Embryonic facial prominence (tissue), 1 donor: ENCODE measurements around the gene SCUBE2.
A peak's percentile ranks its signal among the peaks of the same experiment; 100 is the strongest.

Source experiments
- DNase-seq: peaks from one replicate; pipeline ENCODE4 v3.0.0-alpha.2; 2016; ENCODE audit errors: extremely low spot score

The SCUBE2 gene

DNA sequence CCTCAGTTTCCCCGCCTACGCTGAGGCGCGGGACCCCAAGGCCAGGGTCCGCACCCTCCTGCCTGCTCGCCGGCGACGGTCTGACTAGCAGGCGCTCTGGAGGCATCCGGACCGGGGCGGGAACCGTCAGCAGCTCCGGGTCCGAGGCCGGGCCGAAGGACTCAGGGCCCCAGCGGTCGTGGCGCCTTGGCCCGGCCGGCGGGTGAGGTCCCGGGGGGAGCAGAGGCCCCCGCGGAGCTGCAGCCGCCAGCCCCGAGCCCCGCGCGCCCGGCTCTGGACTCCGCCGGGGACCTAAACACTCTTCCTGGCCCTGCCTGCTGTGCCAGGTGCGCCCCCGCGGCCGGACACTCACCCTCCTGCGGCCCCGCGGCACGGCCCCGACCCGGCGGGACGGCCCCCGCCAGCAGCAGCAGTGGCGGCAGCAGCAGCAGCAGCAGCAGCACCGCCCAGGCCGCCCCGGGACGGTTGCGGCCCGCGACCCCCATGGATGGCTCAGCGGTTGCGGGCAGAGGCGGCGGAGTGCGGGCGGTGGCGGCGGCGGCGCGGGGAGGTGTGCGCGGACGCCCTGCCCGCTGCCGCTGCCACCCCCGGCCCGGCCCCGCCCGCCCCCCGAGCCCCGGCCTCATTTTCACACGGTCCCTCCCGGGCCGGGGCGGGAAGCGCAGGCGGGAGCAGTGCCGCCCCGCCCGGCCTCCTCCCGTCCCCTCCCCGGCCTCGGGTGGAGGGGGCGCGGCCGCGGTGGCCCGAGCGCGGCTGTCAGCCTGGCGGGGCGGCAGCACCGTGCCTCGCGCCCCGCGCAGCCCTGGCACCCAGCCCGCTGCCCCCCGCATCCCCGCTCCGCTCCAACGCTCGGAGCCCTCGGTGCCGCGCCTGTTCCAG lies at the start of gene SCUBE2:
Gene SCUBE2 (minus strand): TSS at position 556 of the 879 bp plus-strand sequence. CDS start 71 bp downstream, at position 485.
- no peak for DNase-seq

DNA sequence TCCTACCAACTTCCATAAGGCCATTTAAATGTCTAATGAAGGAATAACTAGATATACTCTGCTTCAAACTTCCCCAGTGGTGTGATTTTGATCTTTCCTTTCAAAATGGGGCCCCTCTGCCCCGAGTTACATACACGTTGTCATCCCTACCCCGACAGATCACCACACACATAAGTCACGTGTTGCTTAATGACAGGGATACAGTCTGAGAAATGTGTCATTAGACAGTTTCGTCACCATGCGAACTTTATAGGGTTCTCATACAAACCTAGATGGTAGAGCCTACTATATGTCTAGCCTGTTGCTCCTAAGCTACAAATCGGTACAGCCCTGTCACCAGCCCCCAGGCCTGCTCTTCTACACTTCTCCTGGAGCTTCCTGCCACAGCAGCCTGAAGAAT lies 49.8 kb upstream of the SCUBE2 start:
- no peak for DNase-seq

DNA sequence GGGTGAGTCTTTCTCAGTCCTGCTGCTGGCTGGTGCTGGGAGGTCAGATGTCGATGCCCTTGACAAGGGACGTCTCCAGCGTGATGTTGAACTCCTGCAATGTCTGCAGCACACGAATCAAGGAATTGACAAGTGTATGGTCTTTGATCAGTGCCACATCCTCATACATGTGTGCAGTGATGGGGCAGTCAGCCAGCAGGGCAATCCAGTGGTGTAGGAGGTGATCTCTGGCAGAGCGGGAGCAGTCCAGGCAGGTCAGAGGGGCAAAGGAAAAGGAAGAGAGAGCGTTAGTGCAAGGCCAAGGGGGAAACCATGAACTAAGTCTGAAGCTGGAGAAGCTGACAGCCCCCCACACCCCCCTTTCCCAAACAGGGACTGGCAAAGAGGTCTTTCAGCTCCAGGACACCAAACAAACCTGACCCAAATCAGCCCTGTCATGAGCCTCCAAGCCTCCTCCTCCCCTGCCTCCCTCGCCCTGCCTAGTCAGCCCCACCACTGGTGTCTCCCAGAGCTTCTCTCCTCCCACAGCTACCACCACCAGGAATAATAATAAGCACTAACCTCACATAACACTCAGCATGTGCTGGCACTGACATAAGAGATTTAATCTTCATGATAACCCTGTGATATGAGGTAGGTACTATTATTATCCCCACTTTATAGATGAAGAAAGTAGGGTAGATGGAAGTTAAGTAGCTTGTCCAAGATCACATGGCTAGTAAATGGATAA lies 48.4 kb upstream of the SCUBE2 start:
- no peak for DNase-seq

DNA sequence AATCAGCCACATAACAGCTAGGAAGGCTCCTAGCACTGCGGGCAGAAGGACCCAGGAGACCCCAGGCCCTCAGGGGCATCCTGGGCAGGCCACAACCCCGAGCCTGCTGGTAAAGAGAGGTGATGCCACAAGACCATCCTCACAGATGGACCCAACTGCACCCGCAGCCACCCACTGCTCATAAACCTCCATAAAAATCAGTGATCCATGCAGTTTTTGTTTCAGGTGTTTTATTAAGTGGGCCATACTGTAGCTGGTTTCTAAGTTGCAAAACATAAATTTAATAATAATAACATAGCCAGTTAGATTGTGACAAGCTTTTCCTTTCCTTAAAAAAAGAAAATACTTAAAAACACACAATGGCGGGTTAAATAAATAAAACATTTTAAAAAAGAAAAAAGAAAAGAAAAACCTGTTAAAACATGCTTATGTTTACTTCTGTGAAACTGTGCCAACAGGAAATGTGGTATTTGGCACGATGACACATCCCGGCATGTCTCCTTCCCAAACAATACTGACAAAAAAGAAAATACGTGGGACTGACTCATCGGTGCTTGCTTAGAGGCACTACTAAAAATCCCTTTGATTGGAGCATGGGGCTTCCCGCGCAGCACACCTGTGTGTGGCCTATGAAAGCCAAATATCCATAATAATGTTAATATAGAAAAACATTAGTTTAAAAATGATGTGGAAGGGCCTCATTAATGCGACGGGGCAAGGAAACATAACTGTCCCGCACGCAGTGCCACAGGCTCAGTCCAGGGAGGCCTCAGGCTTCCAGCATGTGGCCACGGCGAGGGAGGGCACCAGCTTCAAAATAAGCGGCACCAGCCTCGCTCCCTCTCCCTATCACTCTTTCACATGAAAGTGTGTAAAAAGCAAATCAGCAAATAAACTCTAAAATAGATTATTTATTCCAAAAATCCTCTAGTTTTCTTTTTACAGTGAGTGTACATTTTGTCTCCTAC lies 47.5 kb upstream of the SCUBE2 start:
- DNase-seq = peak; percentile 45

DNA sequence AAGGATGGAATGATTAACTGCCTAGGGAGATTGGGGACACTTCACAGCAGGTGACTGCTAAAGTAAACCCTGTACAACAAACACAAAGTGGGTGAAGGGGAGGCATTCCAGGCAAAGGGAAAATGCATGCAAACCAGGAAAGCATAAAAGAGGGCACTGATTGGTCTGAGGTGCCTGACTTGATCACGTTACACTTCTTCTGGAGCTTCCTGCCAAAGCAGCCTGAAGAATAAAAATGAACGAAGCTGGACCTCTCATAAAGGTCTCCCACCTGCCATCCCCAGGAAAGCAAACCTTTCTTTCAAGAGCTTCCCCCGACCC lies 46.7 kb upstream of the SCUBE2 start:
- DNase-seq = no peak

DNA sequence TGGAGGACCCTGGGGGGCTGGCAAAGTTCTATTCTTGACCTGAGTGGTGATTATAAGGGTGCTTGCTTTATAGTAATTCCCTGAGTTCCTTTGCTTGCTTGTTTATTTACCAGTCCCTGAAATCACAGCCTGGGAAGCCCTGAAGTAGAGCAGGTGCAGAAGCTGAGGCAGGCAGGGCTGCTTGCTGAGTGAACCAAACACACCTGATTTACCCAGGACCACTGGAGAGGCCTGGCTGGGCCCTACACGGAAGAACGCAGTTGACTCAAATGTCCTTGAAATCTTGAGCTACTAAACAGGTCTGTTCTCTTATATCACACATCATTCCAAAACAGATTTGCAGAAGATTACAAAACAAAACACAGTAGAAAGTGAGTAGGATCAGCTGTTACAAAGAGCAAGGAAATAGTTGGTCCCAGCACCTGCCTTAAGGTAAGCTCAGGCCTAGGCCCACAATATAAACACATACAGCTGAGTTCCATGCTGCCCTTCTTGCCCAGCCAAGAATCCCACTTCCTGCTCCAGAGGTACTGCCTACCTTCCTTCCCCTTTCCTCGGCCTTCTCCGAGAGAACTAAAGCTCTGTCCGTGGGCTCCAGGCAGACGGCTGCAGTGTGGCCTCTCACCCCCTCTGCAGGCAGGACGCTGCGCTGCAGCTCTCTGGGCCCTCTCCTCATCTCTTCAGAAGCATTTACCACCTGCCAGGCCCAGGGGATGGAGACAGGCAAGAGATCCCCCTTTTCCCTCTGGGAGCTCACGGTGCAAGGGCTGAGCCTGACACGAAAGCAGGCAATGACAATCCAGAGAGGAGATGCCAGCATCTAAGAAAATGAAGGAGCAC lies 46.1 kb upstream of the SCUBE2 start:
- peak; percentile 59 for DNase-seq

DNA sequence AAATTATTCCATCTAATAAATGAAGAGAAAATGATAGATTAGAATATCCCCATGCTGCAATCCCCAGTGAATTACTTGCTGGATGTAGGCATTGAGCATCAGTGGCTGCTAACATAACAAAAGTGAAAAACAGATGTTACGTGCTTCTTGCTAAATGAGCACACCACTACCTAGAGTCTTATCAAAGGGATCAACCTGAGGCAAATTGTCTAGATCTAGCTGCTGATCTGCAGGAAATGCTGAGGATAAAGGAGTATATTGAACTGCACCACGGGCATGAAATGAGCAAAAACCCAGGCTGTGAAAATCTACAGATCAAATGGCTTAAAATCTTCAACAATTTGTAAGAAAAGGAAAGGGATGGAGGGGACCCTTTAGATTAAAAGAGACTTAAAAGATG lies 45.3 kb upstream of the SCUBE2 start:
- DNase-seq = no peak

DNA sequence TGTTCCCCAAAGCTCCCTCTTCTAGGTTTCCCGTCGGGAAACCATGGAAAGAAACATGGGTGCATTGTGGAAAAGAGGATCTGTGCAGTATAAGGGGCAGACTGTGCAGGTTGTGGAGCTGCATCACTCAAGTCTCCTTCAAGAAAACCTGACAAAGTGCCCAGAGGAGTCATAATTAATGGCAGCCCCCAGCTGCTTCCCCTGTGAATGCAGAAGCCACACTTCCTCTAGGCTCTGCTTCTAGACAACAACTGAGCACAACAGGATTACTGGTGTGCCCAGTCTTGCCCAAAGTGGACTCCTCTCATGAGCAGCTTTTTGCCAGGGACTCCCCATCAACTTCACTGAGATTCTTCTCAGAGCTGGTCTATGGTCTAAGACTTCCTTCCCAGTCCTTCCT lies 42.6 kb upstream of the SCUBE2 start:
- DNase-seq = no peak

DNA sequence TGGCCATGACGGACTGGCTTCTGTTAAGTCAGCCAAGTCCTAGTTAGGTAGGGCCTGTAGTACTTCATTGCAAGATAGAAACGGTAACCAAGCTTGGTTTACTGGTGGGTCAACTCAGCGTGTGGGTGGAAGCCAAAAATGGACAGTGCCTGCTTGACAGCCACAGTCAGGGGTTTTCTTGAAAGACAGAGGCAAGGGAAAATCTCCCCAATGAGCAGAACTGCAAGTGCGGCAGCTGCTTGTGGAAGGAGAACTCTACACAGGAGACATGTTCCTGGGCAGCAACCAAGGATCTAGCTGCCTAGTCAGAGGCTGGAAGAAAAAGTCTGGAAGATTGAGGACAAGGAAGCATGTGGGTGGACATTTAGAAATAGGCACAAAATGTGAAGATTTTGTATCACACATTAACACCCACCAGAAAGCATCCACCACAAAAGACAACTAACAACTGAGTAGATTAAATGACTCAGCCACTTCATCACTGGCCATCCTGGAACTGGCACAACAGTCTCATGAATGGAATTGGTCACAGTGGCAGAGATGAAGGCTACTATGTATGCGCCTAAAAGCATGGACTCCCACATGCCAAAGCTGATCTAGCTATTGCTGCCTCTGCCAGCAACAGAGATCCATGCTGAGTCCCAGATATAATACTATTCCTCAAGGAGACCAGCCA lies 40.9 kb upstream of the SCUBE2 start:
- DNase-seq = no peak

DNA sequence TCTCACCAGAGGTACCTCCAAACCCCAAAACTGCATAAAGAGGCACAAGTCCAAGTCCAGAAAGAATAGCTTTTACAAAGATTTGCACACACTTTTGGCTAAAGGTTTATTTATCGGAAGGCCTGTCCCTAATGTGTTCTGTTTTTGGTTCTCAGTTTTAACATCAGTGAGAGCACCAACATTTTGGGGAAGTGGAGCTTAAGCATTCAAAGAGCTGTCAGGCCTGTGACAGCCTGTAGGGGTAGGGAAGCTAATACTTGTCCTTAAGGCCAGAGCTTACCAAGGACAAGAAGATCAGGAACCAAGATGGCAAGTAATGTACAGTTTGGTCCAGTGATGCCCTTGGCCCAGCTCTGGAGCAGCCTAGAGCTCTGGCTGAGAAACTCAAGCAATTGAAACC lies 38.9 kb upstream of the SCUBE2 start:
- DNase-seq = no peak

DNA sequence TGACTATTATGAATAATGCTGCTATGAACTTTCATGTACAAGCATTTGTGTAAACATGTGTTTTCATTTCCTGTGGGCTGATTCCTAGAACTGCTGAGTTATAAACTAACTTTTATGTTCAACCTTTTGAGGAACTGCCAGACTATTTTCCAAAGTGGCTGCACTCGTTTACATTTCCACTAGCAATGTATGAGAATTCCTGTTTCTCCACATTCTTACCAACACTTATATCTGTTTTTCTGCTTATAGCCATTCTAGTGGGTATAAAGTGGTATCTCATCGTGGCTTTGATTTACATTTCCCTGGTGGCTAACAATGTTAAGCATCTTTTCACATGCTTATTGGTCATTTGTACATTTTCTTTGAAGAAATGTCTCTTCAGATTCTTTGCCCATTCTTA lies 35.2 kb upstream of the SCUBE2 start:
- no peak for DNase-seq

DNA sequence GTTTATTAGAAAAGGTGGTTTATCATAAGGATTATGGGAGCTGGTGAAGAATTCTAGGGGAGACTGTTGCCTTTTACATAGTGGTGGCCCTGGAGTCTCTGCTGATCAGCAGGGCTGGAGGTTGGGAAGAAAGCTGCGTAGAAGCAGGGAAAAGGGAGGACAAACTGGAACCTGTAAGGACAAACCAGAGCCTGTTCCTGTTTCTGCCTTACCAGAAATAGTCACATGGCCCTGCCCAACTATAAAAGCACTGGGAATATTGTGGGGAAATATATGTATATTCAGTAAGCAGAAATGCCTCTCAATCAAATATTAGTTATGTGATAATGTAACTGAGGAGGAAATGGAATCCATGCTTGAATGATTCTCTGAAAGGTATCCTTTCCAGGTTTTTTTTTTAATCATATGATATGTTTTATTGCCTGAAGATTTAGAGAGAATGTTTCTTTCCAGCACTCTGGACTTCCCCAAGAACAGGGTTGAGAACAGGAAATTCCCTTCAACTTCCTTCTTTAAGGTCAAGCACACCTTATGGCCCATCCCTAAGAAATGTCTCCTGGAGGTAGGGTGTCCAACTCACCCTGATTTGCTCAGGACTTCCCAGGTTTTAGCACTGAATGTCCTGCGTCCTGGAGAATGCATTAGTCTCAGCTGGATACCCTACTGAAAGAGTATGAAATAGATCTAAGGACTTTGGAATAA lies 33.9 kb upstream of the SCUBE2 start:
- no peak for DNase-seq

DNA sequence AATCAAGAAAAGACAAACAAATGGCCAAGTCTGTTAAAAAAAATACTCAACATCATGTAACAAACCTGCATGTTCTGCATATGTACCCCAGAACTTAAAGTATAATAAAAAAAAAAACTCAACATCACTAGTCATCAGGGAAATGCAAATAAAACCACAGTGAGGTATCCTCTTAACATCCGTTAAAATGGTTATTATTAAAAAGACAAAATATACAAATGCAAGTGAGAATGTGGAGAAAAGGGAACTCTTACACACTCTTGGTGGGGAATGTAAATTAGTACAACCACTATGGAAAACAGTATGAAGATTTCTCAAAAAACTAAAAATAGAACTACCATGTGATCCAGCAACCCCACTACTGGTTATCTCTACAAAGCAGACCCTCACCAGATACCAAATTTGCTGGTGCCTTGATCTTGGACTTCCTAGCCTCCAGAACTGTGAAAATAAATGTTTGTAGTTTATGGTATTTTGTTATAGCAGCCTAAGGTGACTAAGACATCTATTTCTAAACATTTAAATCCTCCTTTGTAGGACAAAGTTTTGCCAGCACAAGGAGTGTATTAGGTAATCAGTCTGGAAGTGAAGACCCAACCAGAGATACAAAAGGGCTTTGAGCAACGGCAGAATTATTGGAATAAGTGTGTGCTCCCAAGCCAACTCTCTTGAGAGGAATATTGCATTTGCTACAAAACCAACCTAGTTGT lies 32.4 kb upstream of the SCUBE2 start:
- DNase-seq = no peak

DNA sequence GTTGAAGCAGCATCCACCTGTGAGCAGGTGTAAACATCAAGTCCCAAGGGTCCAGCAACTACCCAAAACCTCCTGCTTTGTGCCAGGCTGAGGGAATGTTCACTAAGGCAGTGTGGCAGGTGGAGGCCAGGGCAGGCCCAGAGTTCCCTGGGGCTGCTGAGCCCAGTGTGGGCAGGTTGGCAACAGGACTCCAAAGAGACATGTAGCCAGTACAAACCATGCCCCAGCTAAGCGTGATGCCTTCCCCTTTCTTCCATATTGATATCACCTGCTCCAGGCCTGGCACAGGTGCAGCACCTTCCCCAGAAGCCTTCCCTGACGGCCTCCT lies 30.0 kb upstream of the SCUBE2 start:
- DNase-seq = no peak

DNA sequence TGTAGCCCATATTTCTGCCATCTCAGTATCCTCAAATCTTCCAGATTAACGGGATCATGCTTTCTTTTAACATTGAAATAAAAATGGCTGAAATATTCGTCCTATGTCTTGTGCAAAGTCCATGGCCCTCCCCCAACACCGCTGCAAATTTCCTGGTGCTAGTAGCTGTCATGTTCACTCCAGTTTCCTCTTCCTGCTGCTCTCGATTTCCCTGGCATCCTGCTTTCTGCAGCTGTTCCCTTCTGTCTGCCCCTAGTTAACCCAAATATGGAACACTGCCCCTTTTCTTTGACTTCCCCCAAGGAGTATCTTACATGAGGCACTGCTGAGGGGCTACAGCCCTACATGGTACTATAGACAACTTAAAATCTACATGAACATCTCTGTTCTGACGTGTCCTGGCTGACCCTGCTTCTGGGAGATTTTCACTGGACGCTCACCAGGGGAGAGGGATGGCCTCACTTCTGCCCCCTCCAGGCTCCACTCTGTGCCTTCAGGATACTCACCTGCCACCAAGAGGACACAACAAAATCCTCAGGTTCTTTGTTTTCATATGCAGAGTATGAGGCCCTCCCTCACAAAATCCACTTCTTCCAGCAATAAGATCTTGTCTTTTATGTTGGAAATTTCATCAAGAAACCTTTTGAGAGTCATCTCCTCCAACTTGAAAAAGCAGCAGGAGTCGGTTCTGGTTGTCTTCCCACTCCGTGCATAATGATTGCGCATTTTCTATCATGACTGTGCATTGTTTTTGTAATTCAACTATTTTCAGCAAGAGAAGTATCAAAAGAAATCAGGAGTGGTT lies 29.5 kb upstream of the SCUBE2 start:
- no peak for DNase-seq

DNA sequence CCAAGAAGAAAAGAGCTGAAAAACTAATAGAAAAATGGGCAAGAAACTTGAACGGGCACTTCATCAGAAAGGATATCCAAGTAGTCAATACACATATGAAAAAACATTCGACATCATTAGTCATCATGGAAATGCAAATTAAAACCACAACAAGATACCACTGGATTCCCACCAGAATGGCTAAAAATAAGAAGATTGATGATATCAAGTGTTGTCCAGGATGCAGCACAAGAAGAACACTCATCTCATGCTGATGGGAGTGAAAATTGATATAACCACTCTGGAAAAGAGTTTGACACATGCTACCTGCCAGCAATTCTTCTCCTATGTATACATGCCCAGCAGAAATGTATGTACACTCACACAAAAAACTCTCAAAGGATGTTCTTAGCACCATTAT lies 26.9 kb upstream of the SCUBE2 start:
- no peak for DNase-seq

DNA sequence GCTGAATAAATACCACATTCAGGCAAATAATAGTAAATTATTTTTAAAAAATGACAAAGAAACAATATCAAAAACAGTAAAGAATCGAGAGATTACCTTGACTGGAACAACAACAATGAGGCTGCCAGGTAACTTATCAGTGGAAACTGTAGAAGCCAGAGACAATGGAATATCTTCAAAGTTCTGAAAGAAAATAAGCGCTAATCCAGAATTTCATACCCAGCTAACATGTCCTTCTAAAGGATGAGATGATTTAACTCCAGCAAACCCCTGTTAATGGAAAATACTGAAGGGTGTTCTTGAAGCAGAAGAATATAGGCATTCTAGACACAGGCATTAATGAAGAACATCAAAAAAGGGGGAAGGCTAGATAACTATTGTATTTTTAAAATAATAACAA lies 20.7 kb upstream of the SCUBE2 start:
- no peak for DNase-seq

DNA sequence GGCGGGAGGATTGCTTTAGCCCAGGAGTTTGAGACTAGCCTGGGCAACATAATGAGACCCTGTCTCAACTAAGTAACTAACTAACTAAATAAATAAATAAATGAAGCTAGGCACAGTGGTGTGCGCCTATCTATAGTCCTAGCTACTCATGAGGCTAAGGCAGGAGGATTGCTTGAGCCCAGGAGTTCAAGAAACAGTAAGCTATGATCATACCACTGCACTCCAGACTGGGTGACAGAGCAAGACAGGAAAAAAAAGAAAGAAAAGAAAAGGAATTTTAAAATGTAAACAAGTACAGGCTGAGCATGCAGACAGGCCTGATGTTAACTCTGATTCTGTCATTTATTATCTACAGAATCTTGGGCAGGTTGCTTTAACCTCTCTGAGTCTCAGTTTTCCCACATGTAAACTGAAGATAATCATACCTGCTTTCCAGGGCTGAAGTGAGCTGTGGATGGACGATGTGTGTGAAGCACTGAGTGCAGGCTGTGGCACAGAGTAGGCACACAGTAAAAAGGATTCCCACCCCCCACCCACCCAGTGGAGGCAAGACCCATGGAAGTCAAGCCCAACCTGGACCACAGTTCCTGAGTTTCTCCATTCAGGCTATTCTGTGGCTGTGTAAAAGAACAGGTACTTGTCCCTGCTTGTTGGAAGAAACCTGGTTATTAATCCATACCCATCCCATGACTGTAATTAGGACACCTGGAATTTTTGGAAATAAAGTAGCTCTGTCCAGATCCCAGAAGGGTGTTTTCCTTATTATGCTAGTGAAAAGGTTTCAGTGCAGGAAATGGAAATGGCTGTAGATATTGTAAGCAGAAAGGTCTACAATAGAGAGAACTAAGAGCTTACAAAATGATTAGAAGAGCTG lies 18.7 kb upstream of the SCUBE2 start:
- DNase-seq = no peak
